HepG2 (cell line): ENCODE data around the gene NEDD8. TPM values are rescaled to one million over a fixed set of nuclear protein-coding genes. Genes with fewer than 3 reads are reported as not detected.
A peak's percentile ranks its signal among the peaks of the same experiment; 100 is the strongest.

Experiments
- ADNP ChIP-seq: sonication (generic); formaldehyde crosslinking; IDR thresholded peaks from 2 replicates; pipeline ENCODE4 v1.4.0; 2020; ENCODE audit warnings: missing genetic modification reagents
- CC2D1A ChIP-seq: sonication (generic); formaldehyde crosslinking; IDR thresholded peaks from 2 replicates; pipeline ENCODE4 v1.8.1; 2023; ENCODE audit warnings: mild to moderate bottlenecking, missing genetic modification reagents
- FOXJ3 ChIP-seq: sonication (generic); formaldehyde crosslinking; IDR thresholded peaks from 2 replicates; pipeline ENCODE4 v1.4.0; 2020; ENCODE audit warnings: missing genetic modification reagents, mild to moderate bottlenecking, borderline replicate concordance
- GLI4 ChIP-seq: sonication (generic); formaldehyde crosslinking; IDR thresholded peaks from 2 replicates; pipeline ENCODE4 v1.5.1; 2020; ENCODE audit warnings: missing genetic modification reagents, mild to moderate bottlenecking, moderate library complexity, borderline replicate concordance
- HNRNPL ChIP-seq: fragments of 200-400 bp; formaldehyde crosslinking; IDR thresholded peaks from 2 replicates; pipeline ENCODE4 v1.6.1; 2017; ENCODE audit warnings: mild to moderate bottlenecking, low read depth, low read length
- IKZF4 ChIP-seq: sonication (generic); formaldehyde crosslinking; IDR thresholded peaks from 2 replicates; pipeline ENCODE4 v1.5.1; 2020; ENCODE audit warnings: borderline replicate concordance, mild to moderate bottlenecking, low read depth, missing genetic modification reagents; ENCODE audit errors: not compliant biosample characterization
- KDM6A ChIP-seq: IDR thresholded peaks from 2 replicates; pipeline ENCODE4 v1.6.1; 2016; ENCODE audit warnings: low read depth
- NFE2L1 ChIP-seq: sonication (generic); formaldehyde crosslinking; IDR thresholded peaks from 2 replicates; pipeline ENCODE4 v1.4.0; 2020; ENCODE audit warnings: missing genetic modification reagents, mild to moderate bottlenecking, borderline replicate concordance
- NFE2L2 ChIP-seq: fragments of 150-350 bp; IDR thresholded peaks from 2 replicates; pipeline ENCODE4 v1.6.1; 2014; ENCODE audit warnings: low read length
- SP1 ChIP-seq, 2 experiments: fragments of 450-650 bp in 1 of 2; sonication (generic) in 1 of 2; formaldehyde crosslinking in 1 of 2; IDR thresholded peaks; 2 replicates each; pipeline versions ENCODE4 v1.4.0 to v1.6.1; 2016 to 2020; ENCODE audit warnings: missing genetic modification reagents in 1 of 2
- ZKSCAN5 ChIP-seq: sonication (generic); formaldehyde crosslinking; IDR thresholded peaks from 2 replicates; pipeline ENCODE4 v1.5.1; 2020; ENCODE audit warnings: mild to moderate bottlenecking, missing genetic modification reagents
- ZNF296 ChIP-seq: sonication (generic); formaldehyde crosslinking; conservative IDR thresholded peaks from 2 replicates; pipeline ENCODE4 v1.5.0; 2020; ENCODE audit warnings: mild to moderate bottlenecking, missing genetic modification reagents
- ZNF713 ChIP-seq: sonication (generic); formaldehyde crosslinking; IDR thresholded peaks from 2 replicates; pipeline ENCODE4 v1.4.0; 2020; ENCODE audit warnings: mild to moderate bottlenecking, missing genetic modification reagents
- polyA plus RNA-seq, 8 experiments: library from polyadenylated mRNA; depleted of rRNA in 3 of 8; stranded (reverse) in 7 of 8; unstranded in 1 of 8; fragments of >200 nt; fragmentation: Illumina TruSeq in 4 of 8; extraction: Trizol in 4 of 8; gene quantifications; 2 replicates each; pipeline versions ENCODE4 v1.2.1 to v1.2.3, GENCODE V29; 2011 to 2016; ENCODE audit warnings: low read depth in 4 of 8, missing spikeins in 1 of 8, mixed read lengths in 1 of 8; ENCODE audit not compliant: insufficient read depth in 1 of 8
- total RNA-seq, 5 experiments: library from RNA; depleted of rRNA; stranded (reverse); fragments of >200 nt; fragmentation: Illumina TruSeq; extraction: Trizol; gene quantifications; 2 replicates each; pipeline ENCODE4 v1.2.3, GENCODE V29; 2016; ENCODE audit warnings: low read depth in 1 of 5
- TF ChIP-seq, protein P1 (sequence below): sonication (generic); formaldehyde crosslinking; IDR thresholded peaks from 2 replicates; pipeline ENCODE4 v1.9.0; 2021; ENCODE audit warnings: mild to moderate bottlenecking, missing genetic modification reagents
- TF ChIP-seq, protein P2 (sequence below): sonication (generic); formaldehyde crosslinking; IDR thresholded peaks from 2 replicates; pipeline ENCODE4 v1.4.0; 2020; ENCODE audit warnings: missing genetic modification reagents, borderline replicate concordance
- TF ChIP-seq, protein P3 (sequence below): sonication (generic); formaldehyde crosslinking; IDR thresholded peaks from 2 replicates; pipeline ENCODE4 v1.9.0; 2022; ENCODE audit warnings: low read depth, missing genetic modification reagents

Gene NEDD8
- total and polyA plus RNA-seq, 2 of the 13 experiments (the other 11 are each of a cell fraction or from before 2014, with no cell fraction given) = 535 to 713 TPM

DNA sequence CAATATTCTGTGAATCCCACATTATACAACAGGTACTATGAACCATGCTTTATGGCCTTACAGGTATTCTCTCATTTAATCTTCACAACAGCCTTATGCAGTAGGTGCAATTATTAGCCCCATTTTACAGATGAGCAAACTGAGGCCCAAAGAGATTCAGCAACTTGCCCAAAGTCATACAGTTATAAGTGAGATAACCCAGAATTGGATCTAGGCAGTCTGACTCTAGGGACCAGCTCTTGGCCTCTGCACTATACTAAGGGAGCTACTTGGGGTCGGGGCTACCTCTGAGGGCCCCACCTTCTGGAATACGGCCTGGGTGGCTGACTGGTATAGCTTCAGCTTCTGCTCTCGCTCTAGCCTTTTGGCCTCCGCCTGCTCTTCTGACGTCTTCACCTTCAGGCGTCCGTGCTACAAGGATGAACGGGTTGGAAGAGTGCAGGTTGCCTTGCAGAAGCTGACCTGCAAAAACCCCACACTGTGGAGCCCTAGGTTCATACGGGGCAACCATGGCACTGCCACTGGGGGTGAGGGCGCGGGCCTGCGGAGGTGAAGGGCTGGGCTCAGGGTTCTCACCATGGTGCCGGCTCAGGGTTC is 38.5 kb upstream of the NEDD8 start (continued):
- TF ChIP-seq, protein P1, sequence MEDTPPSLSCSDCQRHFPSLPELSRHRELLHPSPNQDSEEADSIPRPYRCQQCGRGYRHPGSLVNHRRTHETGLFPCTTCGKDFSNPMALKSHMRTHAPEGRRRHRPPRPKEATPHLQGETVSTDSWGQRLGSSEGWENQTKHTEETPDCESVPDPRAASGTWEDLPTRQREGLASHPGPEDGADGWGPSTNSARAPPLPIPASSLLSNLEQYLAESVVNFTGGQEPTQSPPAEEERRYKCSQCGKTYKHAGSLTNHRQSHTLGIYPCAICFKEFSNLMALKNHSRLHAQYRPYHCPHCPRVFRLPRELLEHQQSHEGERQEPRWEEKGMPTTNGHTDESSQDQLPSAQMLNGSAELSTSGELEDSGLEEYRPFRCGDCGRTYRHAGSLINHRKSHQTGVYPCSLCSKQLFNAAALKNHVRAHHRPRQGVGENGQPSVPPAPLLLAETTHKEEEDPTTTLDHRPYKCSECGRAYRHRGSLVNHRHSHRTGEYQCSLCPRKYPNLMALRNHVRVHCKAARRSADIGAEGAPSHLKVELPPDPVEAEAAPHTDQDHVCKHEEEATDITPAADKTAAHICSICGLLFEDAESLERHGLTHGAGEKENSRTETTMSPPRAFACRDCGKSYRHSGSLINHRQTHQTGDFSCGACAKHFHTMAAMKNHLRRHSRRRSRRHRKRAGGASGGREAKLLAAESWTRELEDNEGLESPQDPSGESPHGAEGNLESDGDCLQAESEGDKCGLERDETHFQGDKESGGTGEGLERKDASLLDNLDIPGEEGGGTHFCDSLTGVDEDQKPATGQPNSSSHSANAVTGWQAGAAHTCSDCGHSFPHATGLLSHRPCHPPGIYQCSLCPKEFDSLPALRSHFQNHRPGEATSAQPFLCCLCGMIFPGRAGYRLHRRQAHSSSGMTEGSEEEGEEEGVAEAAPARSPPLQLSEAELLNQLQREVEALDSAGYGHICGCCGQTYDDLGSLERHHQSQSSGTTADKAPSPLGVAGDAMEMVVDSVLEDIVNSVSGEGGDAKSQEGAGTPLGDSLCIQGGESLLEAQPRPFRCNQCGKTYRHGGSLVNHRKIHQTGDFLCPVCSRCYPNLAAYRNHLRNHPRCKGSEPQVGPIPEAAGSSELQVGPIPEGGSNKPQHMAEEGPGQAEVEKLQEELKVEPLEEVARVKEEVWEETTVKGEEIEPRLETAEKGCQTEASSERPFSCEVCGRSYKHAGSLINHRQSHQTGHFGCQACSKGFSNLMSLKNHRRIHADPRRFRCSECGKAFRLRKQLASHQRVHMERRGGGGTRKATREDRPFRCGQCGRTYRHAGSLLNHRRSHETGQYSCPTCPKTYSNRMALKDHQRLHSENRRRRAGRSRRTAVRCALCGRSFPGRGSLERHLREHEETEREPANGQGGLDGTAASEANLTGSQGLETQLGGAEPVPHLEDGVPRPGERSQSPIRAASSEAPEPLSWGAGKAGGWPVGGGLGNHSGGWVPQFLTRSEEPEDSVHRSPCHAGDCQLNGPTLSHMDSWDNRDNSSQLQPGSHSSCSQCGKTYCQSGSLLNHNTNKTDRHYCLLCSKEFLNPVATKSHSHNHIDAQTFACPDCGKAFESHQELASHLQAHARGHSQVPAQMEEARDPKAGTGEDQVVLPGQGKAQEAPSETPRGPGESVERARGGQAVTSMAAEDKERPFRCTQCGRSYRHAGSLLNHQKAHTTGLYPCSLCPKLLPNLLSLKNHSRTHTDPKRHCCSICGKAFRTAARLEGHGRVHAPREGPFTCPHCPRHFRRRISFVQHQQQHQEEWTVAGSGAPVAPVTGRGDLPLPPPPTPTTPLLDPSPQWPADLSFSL (CRISPR knock-in tag) = peak; percentile 3; the same call in 1 of the 2 replicates
- TF ChIP-seq ZNF296 (CRISPR knock-in tag) = 0 out of 2 replicates have a peak, but pooled peaks have one; percentile 55
- TF ChIP-seq ZKSCAN5 (CRISPR knock-in tag) = 0 out of 2 replicates have a peak, but pooled peaks have one; percentile 72
- TF ChIP-seq IKZF4 (CRISPR knock-in tag) = peak; percentile 45
- TF ChIP-seq CC2D1A (CRISPR knock-in tag) = no peak
- peak; percentile 31; the same call in 1 of the 2 replicates for TF ChIP-seq KDM6A (CRISPR knock-in tag)
- TF ChIP-seq, protein P2, sequence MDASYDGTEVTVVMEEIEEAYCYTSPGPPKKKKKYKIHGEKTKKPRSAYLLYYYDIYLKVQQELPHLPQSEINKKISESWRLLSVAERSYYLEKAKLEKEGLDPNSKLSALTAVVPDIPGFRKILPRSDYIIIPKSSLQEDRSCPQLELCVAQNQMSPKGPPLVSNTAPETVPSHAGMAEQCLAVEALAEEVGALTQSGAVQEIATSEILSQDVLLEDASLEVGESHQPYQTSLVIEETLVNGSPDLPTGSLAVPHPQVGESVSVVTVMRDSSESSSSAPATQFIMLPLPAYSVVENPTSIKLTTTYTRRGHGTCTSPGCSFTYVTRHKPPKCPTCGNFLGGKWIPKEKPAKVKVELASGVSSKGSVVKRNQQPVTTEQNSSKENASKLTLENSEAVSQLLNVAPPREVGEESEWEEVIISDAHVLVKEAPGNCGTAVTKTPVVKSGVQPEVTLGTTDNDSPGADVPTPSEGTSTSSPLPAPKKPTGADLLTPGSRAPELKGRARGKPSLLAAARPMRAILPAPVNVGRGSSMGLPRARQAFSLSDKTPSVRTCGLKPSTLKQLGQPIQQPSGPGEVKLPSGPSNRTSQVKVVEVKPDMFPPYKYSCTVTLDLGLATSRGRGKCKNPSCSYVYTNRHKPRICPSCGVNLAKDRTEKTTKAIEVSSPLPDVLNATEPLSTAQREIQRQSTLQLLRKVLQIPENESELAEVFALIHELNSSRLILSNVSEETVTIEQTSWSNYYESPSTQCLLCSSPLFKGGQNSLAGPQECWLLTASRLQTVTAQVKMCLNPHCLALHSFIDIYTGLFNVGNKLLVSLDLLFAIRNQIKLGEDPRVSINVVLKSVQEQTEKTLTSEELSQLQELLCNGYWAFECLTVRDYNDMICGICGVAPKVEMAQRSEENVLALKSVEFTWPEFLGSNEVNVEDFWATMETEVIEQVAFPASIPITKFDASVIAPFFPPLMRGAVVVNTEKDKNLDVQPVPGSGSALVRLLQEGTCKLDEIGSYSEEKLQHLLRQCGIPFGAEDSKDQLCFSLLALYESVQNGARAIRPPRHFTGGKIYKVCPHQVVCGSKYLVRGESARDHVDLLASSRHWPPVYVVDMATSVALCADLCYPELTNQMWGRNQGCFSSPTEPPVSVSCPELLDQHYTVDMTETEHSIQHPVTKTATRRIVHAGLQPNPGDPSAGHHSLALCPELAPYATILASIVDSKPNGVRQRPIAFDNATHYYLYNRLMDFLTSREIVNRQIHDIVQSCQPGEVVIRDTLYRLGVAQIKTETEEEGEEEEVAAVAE (CRISPR knock-in tag) = no peak; the same call in 1 of the 2 replicates
- TF ChIP-seq GLI4 = peak; percentile 69; the same call in 1 of the 2 replicates
- 0 out of 2 replicates have a peak, but pooled peaks have one; percentile 18 for TF ChIP-seq SP1 (IDR thresholded peaks at IDR 0.05)
- TF ChIP-seq SP1 (CRISPR knock-in tag; IDR thresholded peaks at IDR 0.05) = no peak
- TF ChIP-seq HNRNPL = peak; percentile 95
- TF ChIP-seq FOXJ3 = 0 out of 2 replicates have a peak, but pooled peaks have one; percentile 43
- peak; percentile 87; the same call in 1 of the 2 replicates for TF ChIP-seq NFE2L1 (CRISPR knock-in tag)
- TF ChIP-seq, protein P3, sequence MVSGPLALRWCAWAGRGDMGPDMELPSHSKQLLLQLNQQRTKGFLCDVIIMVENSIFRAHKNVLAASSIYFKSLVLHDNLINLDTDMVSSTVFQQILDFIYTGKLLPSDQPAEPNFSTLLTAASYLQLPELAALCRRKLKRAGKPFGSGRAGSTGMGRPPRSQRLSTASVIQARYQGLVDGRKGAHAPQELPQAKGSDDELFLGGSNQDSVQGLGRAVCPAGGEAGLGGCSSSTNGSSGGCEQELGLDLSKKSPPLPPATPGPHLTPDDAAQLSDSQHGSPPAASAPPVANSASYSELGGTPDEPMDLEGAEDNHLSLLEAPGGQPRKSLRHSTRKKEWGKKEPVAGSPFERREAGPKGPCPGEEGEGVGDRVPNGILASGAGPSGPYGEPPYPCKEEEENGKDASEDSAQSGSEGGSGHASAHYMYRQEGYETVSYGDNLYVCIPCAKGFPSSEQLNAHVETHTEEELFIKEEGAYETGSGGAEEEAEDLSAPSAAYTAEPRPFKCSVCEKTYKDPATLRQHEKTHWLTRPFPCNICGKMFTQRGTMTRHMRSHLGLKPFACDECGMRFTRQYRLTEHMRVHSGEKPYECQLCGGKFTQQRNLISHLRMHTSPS (CRISPR knock-in tag) = peak; percentile 46; the same call in 1 of the 2 replicates
- no peak for TF ChIP-seq NFE2L2
- no peak for TF ChIP-seq ZNF713 (CRISPR knock-in tag)
- peak; percentile 97 for TF ChIP-seq ADNP (CRISPR knock-in tag)
